HG03575 (cell line): ENCODE measurements around the gene SELENOO.
"Not testable (repeated sequence)": the region's sequence is repeated elsewhere in the genome, so short reads cannot be mapped to it uniquely, and the experiment has no call there.

Source experiments
- ATAC-seq: cut with Tn5 transposase; IDR thresholded peaks from one replicate; pipeline ENCODE4 v1.9.1; 2021; ENCODE audit not compliant: unreplicated experiment, insufficient number of reproducible peaks, low FRiP score; ENCODE audit errors: extremely low read depth

The SELENOO gene

DNA sequence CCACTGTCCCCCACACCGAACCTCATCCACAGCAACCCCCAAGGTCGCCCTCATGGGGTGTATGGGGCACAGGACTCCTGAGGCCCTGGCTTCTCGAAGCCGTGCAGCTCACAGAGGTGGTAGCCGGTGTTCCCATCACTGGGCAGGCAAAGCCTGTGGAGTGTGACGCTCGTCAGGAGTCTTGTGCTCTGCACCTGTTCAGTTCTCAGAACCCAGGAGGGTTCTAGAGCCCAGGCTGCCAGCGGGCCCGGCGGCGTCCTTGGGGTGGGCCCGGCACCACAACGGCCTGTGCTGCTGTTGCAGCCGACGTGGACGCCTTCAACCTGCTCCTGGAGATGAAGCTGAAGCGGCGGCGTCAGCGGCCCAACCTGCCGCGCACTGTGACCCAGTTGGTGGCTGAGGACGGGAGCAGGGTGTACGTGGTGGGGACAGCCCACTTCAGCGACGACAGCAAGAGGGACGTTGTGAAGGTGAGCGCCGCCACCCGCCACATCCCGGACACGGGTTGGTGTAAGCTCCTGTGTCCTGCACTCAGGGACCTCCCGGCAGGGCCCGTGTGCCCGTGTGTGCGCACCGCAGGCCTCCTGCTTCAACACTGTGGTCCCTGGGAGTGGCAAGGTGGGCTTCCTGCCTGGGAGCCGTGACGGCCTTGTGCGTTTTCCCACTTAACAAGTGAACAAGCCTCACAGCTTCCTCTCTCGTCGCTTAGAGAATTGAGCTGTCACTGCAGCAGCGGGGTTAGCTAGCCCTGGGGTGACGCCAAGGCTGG lies 6.6 kb upstream of the SELENOO start:
- ATAC-seq, result no peak

DNA sequence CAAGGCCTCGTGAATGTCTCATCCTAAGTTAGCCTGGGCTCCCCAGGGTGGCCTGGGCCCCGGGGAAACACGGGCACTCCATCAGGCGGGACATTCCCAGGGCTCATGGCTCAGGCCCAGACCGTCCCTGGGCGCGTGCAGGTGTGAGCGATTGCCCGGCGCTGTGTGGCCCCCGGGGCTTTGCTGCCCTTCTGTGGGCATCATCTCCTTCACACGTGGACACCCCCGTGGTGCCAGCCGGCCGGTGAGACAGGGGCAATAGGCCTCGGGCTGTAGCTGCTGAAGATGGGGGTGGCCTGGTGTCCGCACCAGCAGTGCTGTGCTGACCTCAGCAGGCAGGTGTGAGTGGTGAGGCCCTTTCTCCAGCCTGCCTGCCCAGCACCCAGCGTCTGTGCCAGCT lies 4.6 kb upstream of the SELENOO start:
- no peak for ATAC-seq

DNA sequence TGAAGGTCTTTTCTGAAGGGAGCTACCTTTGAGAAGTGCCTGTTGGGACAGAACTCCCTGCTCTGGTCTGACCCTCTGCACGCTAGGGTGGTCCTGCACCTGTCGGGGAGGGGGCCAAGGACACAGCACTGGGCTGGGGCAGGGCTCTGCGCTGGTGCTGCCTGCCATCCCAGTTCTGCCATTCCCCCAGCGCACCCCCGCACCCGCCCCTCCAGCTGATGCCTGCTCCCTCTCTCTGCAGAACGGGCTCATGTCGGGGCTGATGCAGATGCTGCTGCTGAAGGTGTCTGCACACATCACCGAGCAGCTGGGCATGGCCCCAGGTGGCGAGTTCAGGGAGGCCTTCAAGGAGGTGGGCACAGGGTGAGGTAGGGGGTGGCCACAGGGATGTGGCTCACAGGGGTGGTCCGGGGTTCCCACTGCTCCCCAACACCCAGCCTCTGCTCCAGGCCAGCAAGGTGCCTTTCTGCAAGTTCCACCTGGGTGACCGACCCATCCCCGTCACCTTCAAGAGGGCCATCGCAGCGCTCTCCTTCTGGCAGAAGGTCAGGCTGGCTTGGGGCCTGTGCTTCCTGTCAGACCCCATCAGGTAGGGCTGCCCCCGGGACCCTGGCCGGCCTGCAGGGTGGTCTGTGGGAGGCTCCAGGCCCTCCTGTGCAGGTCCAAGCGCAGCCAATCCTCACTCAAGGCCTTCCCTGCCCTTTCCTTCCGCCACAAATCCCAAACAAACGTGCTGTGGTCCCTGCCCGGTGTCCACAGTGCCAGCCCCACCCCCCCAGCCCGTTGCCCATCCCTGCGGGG lies 3.6 kb upstream of the SELENOO start:
- no peak for ATAC-seq

DNA sequence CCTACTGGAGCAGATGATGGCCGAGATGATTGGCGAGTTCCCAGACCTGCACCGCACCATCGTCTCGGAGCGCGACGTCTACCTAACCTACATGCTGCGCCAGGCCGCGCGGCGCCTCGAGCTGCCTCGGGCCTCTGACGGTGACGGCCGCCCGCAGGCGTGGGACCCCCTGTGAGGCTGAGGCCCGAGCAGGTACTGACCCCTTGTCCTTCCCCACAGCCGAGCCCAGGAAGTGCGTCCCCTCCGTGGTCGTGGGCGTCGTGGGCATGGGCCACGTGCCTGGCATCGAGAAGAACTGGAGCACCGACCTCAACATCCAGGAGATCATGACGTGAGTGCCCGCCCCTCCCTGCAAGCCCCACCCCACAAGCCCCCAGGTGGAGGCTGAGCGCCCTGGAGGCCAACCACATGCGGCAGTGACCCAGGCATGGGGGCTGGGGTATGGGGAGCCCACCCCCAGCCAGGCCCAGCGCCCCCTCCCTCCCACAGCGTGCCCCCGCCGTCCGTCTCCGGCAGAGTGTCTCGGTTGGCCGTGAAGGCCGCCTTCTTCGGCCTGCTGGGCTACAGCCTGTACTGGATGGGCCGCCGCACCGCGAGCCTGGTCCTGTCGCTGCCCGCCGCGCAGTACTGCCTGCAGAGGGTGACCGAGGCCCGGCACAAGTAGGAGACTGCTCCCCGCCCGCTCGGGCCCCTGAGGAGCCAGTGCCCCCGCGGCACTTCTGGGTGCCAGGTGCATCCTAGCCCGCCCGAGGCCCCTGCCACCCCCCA lies 2.8 kb upstream of the SELENOO start:
- no peak for ATAC-seq

DNA sequence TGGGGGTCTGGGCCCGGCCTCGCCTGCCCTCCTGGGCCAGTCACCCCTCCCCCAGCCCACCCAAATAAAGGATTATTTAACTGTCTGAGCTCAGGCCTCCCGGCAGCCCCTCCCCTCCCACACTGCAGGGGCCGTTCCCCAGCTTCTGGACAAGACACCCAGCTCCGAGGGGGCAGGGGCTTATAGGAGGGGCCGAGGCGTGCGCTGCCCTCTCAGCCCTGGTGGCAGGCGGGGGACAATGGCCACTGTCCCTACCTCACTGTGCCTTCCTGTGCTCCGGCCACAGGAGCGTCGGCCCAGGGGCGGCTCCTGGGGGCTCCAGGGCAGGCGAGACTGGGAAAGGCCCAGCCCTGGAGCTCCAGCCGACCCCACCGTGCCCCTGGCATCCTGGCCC lies 2.2 kb upstream of the SELENOO start:
- ATAC-seq, result no peak

DNA sequence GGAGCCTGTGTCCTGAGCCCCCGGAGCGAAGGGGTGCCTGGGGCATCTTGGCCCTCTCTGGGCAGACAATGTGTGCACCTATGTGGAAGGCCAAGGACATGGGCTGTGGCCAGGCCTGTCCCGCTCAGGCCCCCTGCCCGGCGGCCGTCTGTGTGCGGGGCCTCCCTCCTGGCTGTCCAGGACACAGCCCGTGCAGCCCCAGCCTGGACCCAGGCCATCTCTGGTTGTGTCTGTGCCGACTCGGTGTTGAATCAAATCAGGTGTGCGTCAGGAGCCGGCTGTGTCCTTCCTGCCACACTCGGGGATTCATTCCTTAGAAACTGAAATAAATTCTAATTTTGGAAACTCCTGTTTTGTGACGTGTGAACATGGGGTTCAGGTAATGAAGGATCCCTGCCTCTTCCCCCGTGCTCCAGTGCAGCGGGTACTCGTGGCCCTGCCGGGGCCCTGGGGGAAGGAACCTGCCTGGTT lies 1.5 kb upstream of the SELENOO start:
- no peak for ATAC-seq

DNA sequence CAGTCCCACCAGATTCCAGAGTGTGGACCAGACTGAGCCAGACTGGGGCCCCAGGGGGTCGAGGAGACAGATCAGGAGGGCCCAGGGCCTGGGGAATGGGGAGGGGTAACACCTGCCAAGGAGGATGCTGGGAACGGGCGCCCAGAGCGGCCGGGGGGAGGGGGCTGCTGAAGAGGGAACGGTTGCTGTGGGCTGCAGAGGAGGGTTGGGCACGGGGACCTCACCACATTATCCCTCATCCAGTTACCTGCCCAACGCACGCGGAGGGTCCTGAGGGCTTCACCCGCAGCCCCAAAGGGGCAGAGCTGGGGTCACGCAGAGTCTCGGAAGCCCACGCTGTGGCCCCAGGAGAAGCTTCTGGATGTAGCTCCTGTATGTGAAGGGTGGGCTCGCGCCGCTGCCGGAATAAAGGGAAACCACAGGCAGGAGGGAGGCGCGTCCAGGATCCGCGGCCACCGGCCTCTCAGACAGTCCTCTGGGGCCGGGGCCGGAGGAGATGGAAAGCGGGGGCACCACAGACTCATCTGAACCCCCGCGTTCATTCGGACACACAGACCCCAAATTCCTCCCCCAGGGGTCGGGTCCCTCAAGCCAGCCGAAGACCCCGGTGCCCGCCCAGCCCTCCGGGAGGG lies 866 bp upstream of the SELENOO start:
- ATAC-seq, result no peak

DNA sequence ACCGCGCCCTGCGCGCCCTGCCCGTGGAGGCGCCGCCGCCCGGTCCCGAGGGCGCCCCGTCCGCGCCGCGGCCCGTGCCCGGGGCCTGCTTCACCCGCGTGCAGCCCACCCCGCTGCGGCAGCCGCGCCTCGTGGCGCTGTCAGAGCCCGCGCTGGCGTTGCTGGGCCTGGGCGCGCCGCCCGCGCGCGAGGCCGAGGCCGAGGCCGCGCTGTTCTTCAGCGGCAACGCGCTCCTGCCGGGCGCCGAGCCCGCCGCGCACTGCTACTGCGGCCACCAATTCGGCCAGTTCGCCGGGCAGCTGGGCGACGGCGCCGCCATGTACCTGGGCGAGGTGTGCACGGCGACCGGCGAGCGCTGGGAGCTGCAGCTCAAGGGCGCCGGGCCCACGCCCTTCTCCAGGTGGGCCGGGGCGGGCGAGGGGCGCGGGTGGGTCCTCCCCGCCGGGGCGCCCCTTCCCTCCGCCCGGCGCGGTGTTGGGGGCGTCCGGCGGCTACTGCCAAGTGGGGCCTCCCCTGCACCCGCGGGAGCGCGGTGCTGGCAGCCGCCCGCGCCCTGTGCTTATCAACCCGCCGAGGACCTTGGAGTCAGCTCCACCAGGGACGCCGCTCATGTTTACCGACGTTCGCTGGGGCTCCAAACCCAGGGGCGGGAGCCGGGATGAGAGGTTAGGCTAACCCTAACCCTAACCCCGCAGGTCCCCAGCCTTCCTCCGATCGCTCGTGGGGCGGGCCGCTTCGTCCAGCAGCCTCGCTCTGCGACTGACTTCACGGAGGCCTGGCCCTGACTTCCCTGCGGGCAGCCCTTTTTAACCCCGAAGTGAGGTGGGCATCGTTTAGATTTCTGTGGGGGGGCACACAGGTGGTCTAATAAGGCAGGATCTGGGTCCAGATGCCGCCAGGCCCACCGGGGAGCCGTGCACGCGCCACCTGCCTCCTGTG lies 649 bp downstream of the SELENOO start:
- no peak for ATAC-seq

DNA sequence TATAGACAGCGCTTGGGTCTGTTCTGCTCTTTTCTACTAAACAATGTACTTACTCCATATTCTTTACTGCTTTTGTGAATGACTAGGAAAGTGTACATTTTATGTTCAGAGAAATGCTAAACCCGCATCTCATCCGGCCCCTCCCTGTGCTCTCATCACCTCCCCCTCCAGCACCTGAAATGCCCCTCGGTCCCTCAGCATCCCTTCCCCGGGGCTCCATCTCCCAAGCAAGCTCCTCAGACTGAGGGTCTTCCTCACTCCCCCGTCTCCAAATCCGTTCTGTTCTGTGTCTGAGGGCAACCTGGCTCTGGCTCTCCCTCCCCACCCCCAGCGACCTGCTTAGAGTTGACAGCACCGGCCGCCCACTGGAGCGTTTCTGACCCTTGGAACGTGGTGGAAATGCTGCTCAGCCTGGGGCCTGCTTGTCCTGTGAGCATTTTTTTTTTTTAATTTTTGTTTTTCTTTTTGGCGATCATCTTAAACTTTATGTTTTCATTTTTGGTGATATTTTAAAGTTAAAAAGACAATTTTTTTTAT lies 1.4 kb downstream of the SELENOO start:
- ATAC-seq, result no peak

DNA sequence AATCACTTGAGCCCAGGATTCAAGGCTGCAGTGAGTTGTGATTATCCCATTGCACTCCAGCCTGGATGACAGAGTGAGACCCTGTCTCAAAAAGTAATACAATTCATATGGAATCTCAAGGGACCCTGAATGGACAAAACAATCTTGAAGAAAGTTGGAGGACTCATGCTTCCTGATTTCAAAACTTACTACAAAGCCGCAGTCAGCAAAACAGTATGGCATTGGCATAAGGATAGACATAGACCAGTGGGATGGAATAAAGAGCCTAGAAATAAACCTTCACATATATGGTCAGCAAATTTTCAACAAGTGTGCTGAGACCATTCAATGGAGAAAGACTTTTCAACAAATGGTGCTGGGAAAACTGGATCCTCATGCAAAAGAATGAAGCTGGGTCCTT lies 2.5 kb downstream of the SELENOO start:
- no peak for ATAC-seq

DNA sequence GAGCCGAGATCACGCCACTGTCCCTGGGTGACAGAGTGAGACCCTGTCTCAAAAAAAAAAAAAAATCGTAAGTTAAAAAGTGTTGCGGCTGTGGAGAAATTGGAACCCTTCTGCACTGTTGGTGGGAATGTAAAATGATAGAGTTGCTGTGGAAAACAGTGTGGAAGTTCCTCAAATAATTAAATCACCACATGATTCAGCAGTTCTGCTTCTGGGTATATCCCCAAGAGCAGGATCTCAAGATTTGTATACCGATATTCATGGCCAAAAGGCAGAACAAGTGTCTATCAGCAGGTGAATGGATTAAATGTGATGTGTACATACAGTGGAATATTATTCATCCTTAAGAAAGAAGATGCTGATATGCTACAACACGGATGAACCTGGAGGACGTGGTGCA lies 3.8 kb downstream of the SELENOO start:
- no peak for ATAC-seq

DNA sequence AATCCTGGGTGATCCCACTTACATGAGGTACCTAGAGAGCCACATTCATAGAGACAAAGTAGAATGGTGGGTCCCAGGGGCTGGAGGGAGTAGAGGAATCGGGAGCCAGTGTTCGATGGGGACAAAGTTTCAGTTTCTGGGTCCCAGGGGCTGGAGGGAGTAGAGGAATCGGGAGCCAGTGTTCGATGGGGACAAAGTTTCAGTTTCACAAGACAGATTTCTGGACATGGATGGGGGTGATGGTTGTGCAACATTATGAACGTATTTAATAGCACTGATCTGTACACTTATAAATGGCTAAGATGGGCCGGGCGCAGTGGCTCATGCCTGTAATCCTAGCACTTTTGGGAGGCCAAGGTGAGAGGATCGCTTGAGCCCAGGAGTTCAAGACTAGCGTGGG lies 4.2 kb downstream of the SELENOO start:
- not testable (repeated sequence) for ATAC-seq

DNA sequence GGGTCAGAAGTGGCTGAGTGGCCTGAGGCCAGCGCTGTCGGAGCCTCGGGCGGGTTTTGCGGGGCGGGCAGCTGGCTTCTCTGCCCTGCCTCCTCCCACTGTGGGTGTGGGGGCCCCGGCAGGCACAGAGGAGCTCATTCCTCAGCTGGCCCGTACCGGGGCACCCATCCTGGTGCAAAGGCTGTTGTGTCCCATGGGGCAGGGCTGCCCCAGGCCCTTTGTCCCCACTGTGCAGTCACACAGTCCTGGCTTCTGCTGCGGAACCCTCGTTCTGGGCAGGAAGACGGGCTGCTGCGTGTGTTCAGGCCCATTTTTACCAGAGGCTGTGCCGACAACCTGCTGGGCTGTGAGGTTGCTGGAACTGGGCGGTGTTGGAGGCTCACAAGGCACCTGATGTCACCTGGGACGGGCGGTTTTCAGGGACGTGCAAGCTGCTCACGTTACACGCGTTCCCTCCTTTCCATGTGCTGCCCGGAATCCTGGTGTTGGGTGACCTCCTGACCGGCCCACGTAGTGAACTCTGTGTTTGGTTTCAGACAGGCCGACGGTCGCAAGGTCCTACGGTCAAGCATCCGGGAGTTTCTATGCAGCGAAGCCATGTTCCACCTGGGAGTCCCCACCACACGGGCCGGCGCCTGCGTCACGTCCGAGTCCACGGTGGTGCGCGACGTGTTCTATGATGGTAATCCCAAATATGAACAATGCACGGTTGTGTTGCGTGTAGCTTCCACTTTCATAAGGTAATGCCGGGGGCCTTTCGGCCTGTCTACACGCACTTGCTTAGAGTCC lies 5.2 kb downstream of the SELENOO start:
- no peak for ATAC-seq

DNA sequence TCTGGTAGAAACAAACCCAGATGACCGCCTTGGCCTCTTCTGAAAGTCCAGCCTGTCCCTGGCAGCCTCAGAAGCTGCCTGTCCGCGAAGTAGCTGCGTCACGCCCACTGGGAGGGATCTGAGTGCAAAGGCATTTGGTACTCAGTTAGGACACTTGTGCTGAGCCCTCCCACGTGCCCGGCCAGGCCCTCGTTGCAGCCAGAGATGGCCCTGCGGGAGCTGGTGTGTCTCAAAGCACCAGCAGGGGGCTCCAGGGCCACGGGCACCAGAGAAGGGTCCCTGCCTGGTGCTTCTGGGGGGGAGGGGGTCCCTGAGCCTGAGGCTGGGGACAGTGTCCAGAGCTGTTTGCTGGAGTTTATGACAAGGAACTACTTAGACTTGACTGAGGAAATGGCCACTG lies 5.8 kb downstream of the SELENOO start:
- ATAC-seq, result no peak

DNA sequence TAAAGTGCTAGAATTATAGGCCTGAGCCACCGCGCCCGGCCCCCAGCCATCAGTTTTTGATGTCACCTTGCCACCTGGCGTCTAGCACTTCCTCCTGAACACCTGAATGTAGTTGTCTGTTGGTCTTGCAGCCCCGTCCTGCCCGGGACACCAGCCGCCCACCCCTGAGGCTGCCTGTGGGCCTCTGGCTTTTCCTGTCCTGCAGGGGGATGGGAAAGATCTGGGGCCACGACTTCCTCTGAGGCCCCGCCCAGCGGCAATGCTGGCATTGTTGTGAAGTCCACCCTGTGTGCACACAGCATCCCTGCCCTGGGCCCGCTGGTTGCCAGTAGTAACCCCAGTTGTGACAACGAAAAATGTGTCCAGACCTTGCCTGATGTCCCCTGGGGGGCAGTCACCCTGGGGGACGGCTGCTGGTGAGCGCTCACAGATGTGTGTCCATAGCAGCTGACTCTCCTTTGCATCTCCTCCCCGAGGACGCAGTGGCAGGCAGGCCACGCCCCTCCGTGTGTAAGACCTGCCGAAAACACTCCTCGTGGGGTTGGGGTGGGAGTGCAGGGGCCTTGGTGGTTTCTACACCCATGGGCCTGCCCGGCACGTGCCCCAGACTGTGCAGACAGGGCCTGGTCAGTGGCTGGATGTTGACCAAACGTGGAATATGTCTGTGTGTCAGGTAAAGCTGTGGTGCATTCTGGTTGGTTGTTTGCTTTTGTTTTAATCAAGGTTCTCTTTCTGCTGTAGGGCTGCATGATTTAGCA lies 6.8 kb downstream of the SELENOO start:
- no peak for ATAC-seq

DNA sequence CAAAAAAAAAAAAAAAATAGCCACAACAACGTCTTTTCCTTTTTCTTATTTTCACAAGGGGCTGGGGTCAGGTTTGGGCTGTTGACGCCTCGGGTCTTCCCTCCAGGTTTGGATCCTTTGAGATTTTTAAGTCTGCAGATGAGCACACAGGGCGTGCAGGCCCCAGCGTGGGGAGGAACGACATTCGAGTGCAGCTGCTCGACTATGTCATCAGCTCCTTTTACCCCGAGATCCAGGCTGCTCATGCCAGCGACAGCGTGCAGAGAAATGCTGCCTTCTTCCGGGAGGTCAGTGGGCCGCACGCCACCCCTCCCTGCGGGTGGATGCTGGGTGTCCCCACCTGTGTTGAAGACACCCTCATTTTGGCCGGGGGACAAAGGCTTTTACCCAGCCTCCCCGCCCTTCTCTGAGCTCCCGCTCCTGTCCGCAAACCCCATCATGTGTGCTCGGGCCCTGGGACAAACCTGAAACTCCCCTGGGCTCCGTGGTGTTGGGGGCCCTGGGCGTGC lies 7.7 kb downstream of the SELENOO start:
- ATAC-seq, result no peak
